MCF 10A (cell line): Measurements from ENCODE around the gene TRAPPC12. TPM values are rescaled to one million over a fixed set of nuclear protein-coding genes. Genes with fewer than 3 reads are reported as not detected.

ENCODE experiments used
- BruUV-seq: library from RNA; stranded (reverse); fragments of 400-500 nt; replicated peaks from 2 replicates; lab custom pipeline; 2021; lab: Mats Ljungman, UMichigan
- CTCF ChIA-PET: fragments of 300-600 bp; sonication (Branson Sonifier 250); formaldehyde crosslinking; extraction: SDS; loops from one replicate; lab custom pipeline; 2021; ENCODE audit warnings: antibody characterized with exemption, inconsistent platforms; lab: Yijun Ruan, JAX
- POLR2A ChIA-PET: fragments of 300-600, 350-650 bp; sonication (Branson Sonifier 250); formaldehyde crosslinking; extraction: SDS; loops from one replicate; lab custom pipeline; 2020; ENCODE audit warnings: antibody characterized with exemption, inconsistent platforms; lab: Yijun Ruan, JAX
- DNase-seq: peaks from one replicate; pipeline ENCODE4 v3.0.0-alpha.2; 2018; ENCODE audit not compliant: unreplicated experiment
- H3K27ac Mint-ChIP-seq: one replicate; pipeline ENCODE4 v1.8.0; 2022; ENCODE audit warnings: mild to moderate bottlenecking, low read depth, mixed read lengths; ENCODE audit not compliant: unreplicated experiment
- H3K27me3 Mint-ChIP-seq: one replicate; pipeline ENCODE4 v1.8.0; 2022; ENCODE audit warnings: mixed read lengths; ENCODE audit not compliant: insufficient read depth, unreplicated experiment
- H3K36me3 Mint-ChIP-seq: one replicate; pipeline ENCODE4 v1.8.0; 2022; ENCODE audit warnings: mild to moderate bottlenecking, moderate library complexity, mixed read lengths; ENCODE audit not compliant: insufficient read depth, unreplicated experiment
- H3K4me1 Mint-ChIP-seq: one replicate; pipeline ENCODE4 v1.8.0; 2022; ENCODE audit warnings: mixed read lengths; ENCODE audit not compliant: insufficient read depth, unreplicated experiment
- H3K4me3 Mint-ChIP-seq: one replicate; pipeline ENCODE4 v1.8.0; 2022; ENCODE audit warnings: mild to moderate bottlenecking, moderate library complexity, mixed read lengths; ENCODE audit not compliant: unreplicated experiment
- H3K9me3 Mint-ChIP-seq: one replicate; pipeline ENCODE4 v1.8.0; 2022; ENCODE audit warnings: mixed read lengths; ENCODE audit not compliant: unreplicated experiment
- CTCF ChIP-seq: fragments of 200-600 bp; IDR thresholded peaks from one replicate; pipeline ENCODE4 v1.8.0; 2022; ENCODE audit warnings: antibody characterized with exemption, mild to moderate bottlenecking; ENCODE audit not compliant: unreplicated experiment
- intact Hi-C: fragments of 100-400 bp; cut with micrococcal nuclease; formaldehyde crosslinking; loops from 2 replicates; pipeline ENCODE4 v1.14.1; 2022
- total RNA-seq: library from RNA; stranded (reverse); gene quantifications from 2 replicates; pipeline ENCODE4 v1.2.3, GENCODE V29; 2022

TRAPPC12 gene
- total RNA-seq, 1 experiment from 2014 or later: 84.4 TPM

GRCh38 chr2:3479430-3480320, 100.2 kb downstream of the TRAPPC12 start:
- intact Hi-C loops: no loop called here
- no peak for DNase-seq
- Mint-ChIP-seq H3K4me1 (no peaks in the 10 kb centered on the region), H3K4me3 (no peak overlapping the region), H3K36me3 (peaks cover 23% of the 10 kb centered on the region), H3K27me3 (no peaks in the 10 kb centered on the region), H3K9me3 (no peaks in the 10 kb centered on the region), H3K27ac (no peak overlapping the region)
- TF ChIP-seq CTCF: no peak
- POLR2A ChIA-PET: interaction anchor here (3.0 kb wide), 1 partner anchor 9 kb away, joined by 14 read pairs; no protein-coding TSS in a partner anchor
- no TSS peak for BruUV-seq
- CTCF ChIA-PET: interaction anchor here (1.7 kb wide), 1 partner anchor 16 kb away, joined by 7 read pairs; no protein-coding TSS in a partner anchor

- BruUV-seq: no TSS peak
- ChIA-PET POLR2A (interaction anchor here (1.1 to 3.0 kb wide), 2 partner anchors 10 to 11 kb away, joined by 3 to 14 read pairs; no protein-coding TSS in a partner anchor), CTCF (interaction anchor here (0.6 to 1.7 kb wide), 4 partner anchors 17 to 56 kb away, joined by 3 to 7 read pairs (median 4); no protein-coding TSS in a partner anchor)
- H3K36me3 Mint-ChIP-seq: peaks cover 21% of the 10 kb centered on the region
- no peak overlapping the region for H3K27ac Mint-ChIP-seq
- TF ChIP-seq CTCF: no peak
- DNase-seq: no peak
- H3K27me3 Mint-ChIP-seq: no peaks in the 10 kb centered on the region
- H3K9me3 Mint-ChIP-seq: no peaks in the 10 kb centered on the region
- H3K4me1 Mint-ChIP-seq: no peaks in the 10 kb centered on the region
- H3K4me3 Mint-ChIP-seq: no peak overlapping the region
- intact Hi-C loops: no loop called here
Observed at GRCh38 chr2:3480352-3481010, 101.0 kb downstream of the TRAPPC12 start.

GRCh38 chr2:3481011-3481400, 101.5 kb downstream of the TRAPPC12 start:
- no peaks in the 10 kb centered on the region for H3K4me1 Mint-ChIP-seq
- intact Hi-C loops: no loop called here
- ChIA-PET CTCF (interaction anchor here (0.6 to 1.7 kb wide), 5 partner anchors 17 to 128 kb away, joined by 3 to 7 read pairs (median 3); no protein-coding TSS in a partner anchor), POLR2A (interaction anchor here (0.7 to 3.0 kb wide), 3 partner anchors 10 to 37 kb away, joined by 3 to 14 read pairs (median 4); no protein-coding TSS in a partner anchor)
- no peak for TF ChIP-seq CTCF
- H3K36me3 Mint-ChIP-seq: peaks cover 21% of the 10 kb centered on the region
- no peaks in the 10 kb centered on the region for H3K27me3 Mint-ChIP-seq
- no peaks in the 10 kb centered on the region for H3K9me3 Mint-ChIP-seq
- BruUV-seq: no TSS peak
- no peak overlapping the region for H3K27ac Mint-ChIP-seq
- DNase-seq: no peak
- no peak overlapping the region for H3K4me3 Mint-ChIP-seq
